ENCODE results near the gene FBRSL1.
A peak's percentile ranks its signal among the peaks of the same experiment; 100 is the strongest.

GRCh38 chr12:132523576-132524331, 33.8 kb downstream of the FBRSL1 start:
- TF ChIP-seq CTCF (IDR thresholded peaks at IDR 0.05; ENCODE audit: insufficient read depth, low read depth, low read length) (peak; percentile 59), EZH2 (IDR thresholded peaks at IDR 0.05; ENCODE audit: insufficient read depth, low read length) (no peak)

Measured in astrocyte (in vitro differentiated cells and primary cell).